Psoas muscle (tissue), 8 donors: Measurements from ENCODE around the gene FRY. TPM values are rescaled to one million over a fixed set of nuclear protein-coding genes. Genes with fewer than 3 reads are reported as not detected.

Experiments
- ATAC-seq, 4 donors: fragments of 200-7000 bp; cut with Tn5 transposase; one replicate each; pipeline ENCODE4 v1.9.1; 2020; ENCODE audit warnings: moderate library complexity in 3 of 4, mild to moderate bottlenecking in 2 of 4
- DNase-seq, 2 donors: peaks; one replicate each; pipeline ENCODE4 v3.0.0-alpha.2; 2020
- H3K27ac ChIP-seq: fragments of 200-600 bp; one replicate; pipeline ENCODE4 v1.8.0; 2022
- H3K27me3 ChIP-seq, 3 donors: fragments of 200-600 bp in 1 of 3; one replicate each; pipeline versions ENCODE4 v1.6.1 to v1.8.0; 2013 to 2022; ENCODE audit warnings: low read length in 2 of 3, mild to moderate bottlenecking in 2 of 3, moderate library complexity in 1 of 3; ENCODE audit not compliant: insufficient read depth in 3 of 3
- H3K36me3 ChIP-seq, 2 donors: fragments of 200-600 bp in 1 of 2; one replicate each; pipeline versions ENCODE4 v1.6.1 to v1.8.0; 2013 to 2022; ENCODE audit warnings: low read depth in 1 of 2, mild to moderate bottlenecking in 1 of 2, moderate library complexity in 1 of 2; ENCODE audit not compliant: insufficient read depth in 1 of 2
- H3K4me1 ChIP-seq: fragments of 200-600 bp; one replicate; pipeline ENCODE4 v1.8.0; 2022
- H3K4me3 ChIP-seq: fragments of 200-600 bp; one replicate; pipeline ENCODE4 v1.8.0; 2022; ENCODE audit warnings: mild to moderate bottlenecking
- H3K9me3 ChIP-seq: fragments of 200-600 bp; one replicate; pipeline ENCODE4 v1.8.0; 2022
- WGBS, 3 donors: extraction: QIAGEN DNeasy Blood & Tissue Kit; methylation state at CpG; one replicate each; pipeline versions ENCODE4 v1.1.6 to v1.1.7; 2013; 5-methylcytosine and 5-hydroxymethylcytosine counted together
- intact Hi-C, 2 donors: fragments of 100-400 bp; cut with DNase I; formaldehyde crosslinking; loops; one replicate each; pipeline versions ENCODE4 v1.11.0 to v1.14.2; 2022
- polyA plus RNA-seq, 3 donors: library from polyadenylated mRNA; stranded (reverse); fragments of 200-250 nt; gene quantifications; one replicate each; pipeline ENCODE4 v1.2.3, GENCODE V29; 2013
- total RNA-seq, 4 donors: library from RNA; stranded (reverse); fragmentation: NEBNext Ultra II Directional in 2 of 4; extraction: Animal tissue kit (Norgen Biotek cat#: 25700) in 2 of 4; gene quantifications; one replicate each; pipeline versions ENCODE4 v1.2.1 to v1.2.4, GENCODE V29; 2021 to 2023
- TF ChIP-seq, protein P1 (sequence below): fragments of 200-600 bp; IDR thresholded peaks from one replicate; pipeline ENCODE4 v1.8.0; 2022; ENCODE audit warnings: antibody characterized with exemption
- donor health status: healthy with polysubstance abuse.
- donor health status: DM: no; HTN: no; CAD: no; lungs with moderate emphysema.
- donor health status: Bipolar disorder and iron deficiency.
- donor health status: healthy.
- donor health status: DM: yes; HTN: yes; CAD: no.
- donor health status: DM: no; HTN: no; CAD: no.
- donor health status: DM: no; HTN: no; CAD: no.
- donor health status: DM: yes; HTN: yes; CAD: no.

The FRY gene
- total and polyA plus RNA-seq, 7 donors: 7.1 to 56.9 (median 24.0) TPM

GRCh38 chr13:32135655-32136054, 104.1 kb downstream of the FRY start:
- intact Hi-C loops: no loop called here
- H3K27ac ChIP-seq: no peak overlapping the region

DNA sequence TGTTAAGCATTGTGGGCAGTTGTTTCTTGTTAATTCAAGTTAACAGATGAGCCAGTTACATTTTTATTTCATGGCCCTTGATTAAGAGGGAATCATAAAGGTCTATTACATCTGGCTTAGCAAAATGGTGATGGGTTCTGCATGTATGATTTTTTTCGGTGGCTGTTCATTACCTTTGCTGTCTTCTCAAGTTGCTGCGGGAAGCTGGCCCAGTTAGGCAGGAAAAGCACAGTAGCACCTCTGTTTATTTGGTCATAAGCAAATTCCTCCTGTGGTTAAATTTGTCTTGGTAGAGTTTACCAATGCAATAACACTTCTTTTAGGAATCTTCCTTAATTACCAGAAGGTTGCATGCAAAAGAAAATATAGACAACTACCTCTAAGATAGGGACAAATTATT, 104.5 kb downstream of the FRY start:
- WGBS, 3 donors: 37 to 58% (median 44%) methylated on average over 2 of the region's 2 CpGs

More at GRCh38 chr13:32135655-32136054, 104.1 kb downstream of the FRY start:
- 73 to 84% (median 74%) methylated on average over 6 of the region's 6 CpGs for WGBS, 3 donors
- Histone ChIP-seq H3K36me3 (peaks cover 2 to 32% of the 10 kb centered on the region in 2 donors), H3K4me3 (no peak overlapping the region), H3K9me3 (no peaks in the 10 kb centered on the region), H3K4me1 (no peaks in the 10 kb centered on the region), H3K27me3 (no peaks in the 10 kb centered on the region)
- TF ChIP-seq, protein P1, sequence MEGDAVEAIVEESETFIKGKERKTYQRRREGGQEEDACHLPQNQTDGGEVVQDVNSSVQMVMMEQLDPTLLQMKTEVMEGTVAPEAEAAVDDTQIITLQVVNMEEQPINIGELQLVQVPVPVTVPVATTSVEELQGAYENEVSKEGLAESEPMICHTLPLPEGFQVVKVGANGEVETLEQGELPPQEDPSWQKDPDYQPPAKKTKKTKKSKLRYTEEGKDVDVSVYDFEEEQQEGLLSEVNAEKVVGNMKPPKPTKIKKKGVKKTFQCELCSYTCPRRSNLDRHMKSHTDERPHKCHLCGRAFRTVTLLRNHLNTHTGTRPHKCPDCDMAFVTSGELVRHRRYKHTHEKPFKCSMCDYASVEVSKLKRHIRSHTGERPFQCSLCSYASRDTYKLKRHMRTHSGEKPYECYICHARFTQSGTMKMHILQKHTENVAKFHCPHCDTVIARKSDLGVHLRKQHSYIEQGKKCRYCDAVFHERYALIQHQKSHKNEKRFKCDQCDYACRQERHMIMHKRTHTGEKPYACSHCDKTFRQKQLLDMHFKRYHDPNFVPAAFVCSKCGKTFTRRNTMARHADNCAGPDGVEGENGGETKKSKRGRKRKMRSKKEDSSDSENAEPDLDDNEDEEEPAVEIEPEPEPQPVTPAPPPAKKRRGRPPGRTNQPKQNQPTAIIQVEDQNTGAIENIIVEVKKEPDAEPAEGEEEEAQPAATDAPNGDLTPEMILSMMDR: no peak
- ATAC-seq: no peak
- DNase-seq: no peak

GRCh38 chr13:32136716-32137115, 105.1 kb downstream of the FRY start:
- Histone ChIP-seq H3K4me3 (no peak overlapping the region), H3K4me1 (no peaks in the 10 kb centered on the region), H3K27ac (no peak overlapping the region), H3K36me3 (peaks cover 2 to 28% of the 10 kb centered on the region in 2 donors), H3K27me3 (no peaks in the 10 kb centered on the region), H3K9me3 (no peaks in the 10 kb centered on the region)
- 24 to 43% (median 31%) methylated on average over 2 of the region's 2 CpGs for WGBS, 3 donors
- TF ChIP-seq, protein P1: no peak
- intact Hi-C loops: no loop called here
- no peak for DNase-seq
- peak in 1 of 4 donors; percentile 17 for ATAC-seq

More for the DNA sequence above, 104.5 kb downstream of the FRY start:
- Histone ChIP-seq H3K9me3 (no peaks in the 10 kb centered on the region), H3K27me3 (no peaks in the 10 kb centered on the region), H3K27ac (no peak overlapping the region), H3K4me3 (no peak overlapping the region), H3K4me1 (no peaks in the 10 kb centered on the region), H3K36me3 (peaks cover 2 to 32% of the 10 kb centered on the region in 2 donors)
- DNase-seq: no peak
- intact Hi-C loops: no loop called here
- ATAC-seq: no peak
- TF ChIP-seq, protein P1: no peak

- Histone ChIP-seq H3K4me1 (no peaks in the 10 kb centered on the region), H3K27me3 (no peaks in the 10 kb centered on the region), H3K36me3 (peaks cover 0 to 35% of the 10 kb centered on the region in 2 donors), H3K27ac (no peak overlapping the region), H3K9me3 (no peaks in the 10 kb centered on the region), H3K4me3 (no peak overlapping the region)
- WGBS, 3 donors: 88 to 98% (median 97%) methylated on average over 5 of the region's 5 CpGs
- TF ChIP-seq, protein P1: no peak
- no peak for ATAC-seq
- intact Hi-C loops: no loop called here
- DNase-seq: no peak
Measured at GRCh38 chr13:32139251-32139650, 107.7 kb downstream of the FRY start.

GRCh38 chr13:32140109-32140508, 108.5 kb downstream of the FRY start:
- 96 to 99% (median 96%) methylated on average over 2 of the region's 2 CpGs for WGBS, 3 donors
- Histone ChIP-seq H3K9me3 (no peaks in the 10 kb centered on the region), H3K4me3 (no peak overlapping the region), H3K36me3 (peaks cover 0 to 35% of the 10 kb centered on the region in 2 donors), H3K4me1 (no peaks in the 10 kb centered on the region), H3K27me3 (no peaks in the 10 kb centered on the region), H3K27ac (no peak overlapping the region)
- DNase-seq (no peak), ATAC-seq (no peak)
- intact Hi-C loops: no loop called here
- TF ChIP-seq, protein P1: no peak
